GM23338 (cell line): ENCODE data around the gene B4GAT1. TPM values are rescaled to one million over a fixed set of nuclear protein-coding genes. Genes with fewer than 3 reads are reported as not detected.

Experiments
- ATAC-seq: fragments of 200-7000 bp; cut with Tn5 transposase; 3 replicates; pipeline ENCODE4 v1.9.1; 2020
- DNase-seq: peaks from one replicate; pipeline ENCODE4 v3.0.0-alpha.2; 2015; ENCODE audit warnings: low spot score
- H2AFZ ChIP-seq: fragments of 200-600 bp; sonication (generic); 2 replicates; pipeline ENCODE4 v1.8.0; 2016; ENCODE audit warnings: antibody characterized with exemption, mild to moderate bottlenecking, moderate library complexity
- H3F3A ChIP-seq: fragments of 200-600 bp; sonication (generic); replicated peaks from 2 replicates; pipeline ENCODE4 v1.8.0; 2017; ENCODE audit warnings: antibody characterized with exemption, mixed run types, low read depth
- H3K27ac ChIP-seq: fragments of 200-600 bp; sonication (generic); 2 replicates; pipeline ENCODE4 v1.6.1; 2016; ENCODE audit warnings: low read depth
- H3K27me3 ChIP-seq: fragments of 200-600 bp; sonication (generic); 2 replicates; pipeline ENCODE4 v1.8.0; 2016; ENCODE audit warnings: mild to moderate bottlenecking, mixed run types, moderate library complexity; ENCODE audit not compliant: insufficient read depth
- H3K36me3 ChIP-seq: fragments of 200-600 bp; sonication (generic); 2 replicates; pipeline ENCODE4 v1.8.0; 2016; ENCODE audit warnings: mild to moderate bottlenecking; ENCODE audit not compliant: insufficient read depth
- H3K4me1 ChIP-seq: fragments of 200-600 bp; sonication (generic); 2 replicates; pipeline ENCODE4 v1.8.0; 2016; ENCODE audit warnings: mild to moderate bottlenecking, moderate library complexity; ENCODE audit not compliant: insufficient read depth
- H3K4me2 ChIP-seq: fragments of 200-600 bp; sonication (generic); 2 replicates; pipeline ENCODE4 v1.7.1; 2017; ENCODE audit warnings: mixed run types
- H3K4me3 ChIP-seq: fragments of 200-600 bp; sonication (generic); 2 replicates; pipeline ENCODE4 v1.6.1; 2016; ENCODE audit warnings: mixed run types
- H3K79me2 ChIP-seq: fragments of 200-600 bp; sonication (generic); replicated peaks from 2 replicates; pipeline ENCODE4 v1.8.0; 2017; ENCODE audit warnings: mild to moderate bottlenecking; ENCODE audit not compliant: insufficient read depth
- H3K9me2 ChIP-seq: fragments of 200-600 bp; sonication (generic); 2 replicates; pipeline ENCODE4 v1.8.0; 2017; ENCODE audit not compliant: insufficient read depth
- H4K20me1 ChIP-seq: fragments of 200-600 bp; sonication (generic); replicated peaks from 2 replicates; pipeline ENCODE4 v1.8.0; 2017; ENCODE audit warnings: mild to moderate bottlenecking; ENCODE audit not compliant: insufficient read depth
- H3K27ac Mint-ChIP-seq: 2 replicates; pipeline ENCODE4 v1.8.0; 2020; ENCODE audit warnings: inconsistent platforms, mild to moderate bottlenecking, moderate library complexity, mixed read lengths
- H3K27me3 Mint-ChIP-seq: 3 replicates; pipeline ENCODE4 v1.8.0; 2022; ENCODE audit warnings: low read depth, mild to moderate bottlenecking, moderate library complexity, mixed read lengths, inconsistent platforms; ENCODE audit not compliant: insufficient read depth, poor library complexity
- H3K36me3 Mint-ChIP-seq: 3 replicates; pipeline ENCODE4 v1.8.0; 2021; ENCODE audit warnings: low read depth, mild to moderate bottlenecking, inconsistent platforms, moderate library complexity, mixed read lengths
- H3K4me1 Mint-ChIP-seq: 3 replicates; pipeline ENCODE4 v1.8.0; 2020; ENCODE audit warnings: mild to moderate bottlenecking, inconsistent platforms, mixed read lengths
- H3K4me3 Mint-ChIP-seq: 3 replicates; pipeline ENCODE4 v1.8.0; 2021; ENCODE audit warnings: moderate library complexity, mild to moderate bottlenecking, inconsistent platforms, mixed read lengths
- H3K9me3 Mint-ChIP-seq: 3 replicates; pipeline ENCODE4 v1.8.0; 2020; ENCODE audit warnings: moderate library complexity, mild to moderate bottlenecking, inconsistent platforms, mixed read lengths
- CREB1 ChIP-seq: fragments of 250-450 bp; sonication (Bioruptor Pico); IDR thresholded peaks from 2 replicates; pipeline ENCODE4 v1.5.0; 2020; ENCODE audit warnings: low read depth, mild to moderate bottlenecking, moderate library complexity
- CTCF ChIP-seq, 2 experiments: fragments of 200-600 bp in 1 of 2; sonication (generic) in 1 of 2; conservative IDR thresholded peaks; 2 replicates each; pipeline versions ENCODE4 v1.5.1 to v1.6.1; 2016 to 2017; ENCODE audit warnings: antibody characterized with exemption in 2 of 2, low read depth in 2 of 2, mild to moderate bottlenecking in 2 of 2, moderate library complexity in 1 of 2
- ETS1 ChIP-seq: IDR thresholded peaks from 2 replicates; pipeline ENCODE4 v1.6.1; 2016; ENCODE audit warnings: antibody characterized with exemption
- EZH2phosphoT487 ChIP-seq: fragments of 200-600 bp; sonication (generic); IDR thresholded peaks from one replicate; pipeline ENCODE4 v1.8.1; 2018; ENCODE audit warnings: antibody characterized with exemption; ENCODE audit not compliant: unreplicated experiment
- NANOG ChIP-seq: IDR thresholded peaks from 2 replicates; pipeline ENCODE4 v1.6.1; 2016; ENCODE audit warnings: antibody characterized with exemption, borderline replicate concordance
- POLR2AphosphoS5 ChIP-seq: IDR thresholded peaks from 2 replicates; pipeline ENCODE4 v1.6.1; 2016; ENCODE audit warnings: antibody characterized with exemption, low read depth
- STAT1 ChIP-seq: IDR thresholded peaks from one replicate; pipeline ENCODE4 v1.6.1; 2016; ENCODE audit warnings: antibody characterized with exemption; ENCODE audit not compliant: unreplicated experiment
- ZNF114 ChIP-seq: fragments of 250-450 bp; sonication (Bioruptor Pico); IDR thresholded peaks from 2 replicates; pipeline ENCODE4 v1.5.0; 2020; ENCODE audit warnings: mild to moderate bottlenecking, moderate library complexity
- ZNF331 ChIP-seq: fragments of 250-450 bp; sonication (Bioruptor Pico); IDR thresholded peaks from 2 replicates; pipeline ENCODE4 v1.5.0; 2020; ENCODE audit warnings: low read depth, mild to moderate bottlenecking, moderate library complexity
- polyA plus RNA-seq: library from polyadenylated mRNA; unstranded; fragments of >200 nt; fragmentation: Nextera tagmentation; extraction: Ambion mirVana; gene quantifications from 2 replicates; pipeline ENCODE4 v1.2.1, GENCODE V29; 2016
- total RNA-seq: library from RNA; depleted of rRNA; stranded (reverse); fragments of >200 nt; shearing (Covaris generic); gene quantifications from 2 replicates; pipeline ENCODE4 v1.2.3, GENCODE V29; 2014

B4GAT1 gene
- total and polyA plus RNA-seq, 2 experiments from 2014 or later: 23.5 to 41.9 TPM

GRCh38 chr11:66318600-66318970 is 28.8 kb downstream of the B4GAT1 start (continued):
- TF ChIP-seq EZH2phosphoT487 (no peak), POLR2AphosphoS5 (no peak)

DNA sequence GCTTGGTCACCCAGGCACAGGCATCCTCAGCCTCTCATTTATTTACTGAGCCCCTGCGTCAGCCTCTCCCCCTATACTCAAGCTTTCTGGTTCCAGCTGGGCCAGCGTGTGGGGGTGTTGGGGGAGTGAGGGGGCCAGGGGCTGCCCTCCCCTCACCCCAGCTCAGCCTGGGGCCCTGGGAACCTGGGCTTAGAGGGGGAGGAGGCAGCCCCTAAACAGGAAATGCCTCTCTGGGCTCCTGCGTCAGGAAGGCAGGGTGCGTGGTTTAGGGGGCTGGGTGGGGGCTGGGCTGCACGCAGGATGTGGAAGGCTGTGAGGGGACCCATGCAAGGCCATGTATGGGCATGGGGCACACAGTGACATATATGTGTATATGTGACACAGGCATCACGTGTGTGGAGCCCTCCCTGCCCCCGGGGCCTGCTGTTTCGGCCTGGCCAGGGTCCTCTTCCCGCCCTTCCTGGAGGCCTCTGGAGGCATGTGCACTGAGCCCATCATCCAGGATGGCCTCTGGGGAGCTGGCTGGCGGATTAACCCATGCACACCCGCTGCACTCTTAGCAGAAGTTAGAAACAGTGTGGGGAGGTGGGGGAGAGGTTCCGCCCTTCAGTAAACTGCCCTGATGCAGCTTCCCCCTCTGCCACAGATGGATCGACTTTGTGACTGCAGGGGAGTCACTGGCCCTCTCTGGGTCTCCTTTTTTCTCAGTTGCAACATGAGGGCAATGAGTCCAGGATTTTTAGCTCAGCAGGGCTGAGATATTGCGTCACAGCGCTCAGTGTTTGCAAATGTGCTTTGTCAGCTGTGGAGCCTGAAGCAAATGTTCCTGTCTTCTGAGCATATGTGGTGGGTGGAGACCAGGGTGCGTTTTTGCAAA is 29.5 kb downstream of the B4GAT1 start:
- Histone ChIP-seq H3F3A (peaks cover 9% of the 10 kb centered on the region; the same call in 1 of the 2 replicates), H4K20me1 (no peaks in the 10 kb centered on the region), H3K36me3 (no peaks in the 10 kb centered on the region), H2AFZ (peak overlapping the region; percentile 93), H3K79me2 (no peaks in the 10 kb centered on the region), H3K27ac (peak overlapping the region; percentile 87), H3K4me2 (peak overlapping the region; percentile 77), H3K9me2 (no peaks in the 10 kb centered on the region), H3K4me1 (peaks cover 23% of the 10 kb centered on the region), H3K4me3 (peak overlapping the region; percentile 41; the same call in 1 of the 2 replicates), H3K27me3 (no peaks in the 10 kb centered on the region)
- Mint-ChIP-seq H3K4me3 (peak overlapping the region; percentile 42; the same call in 2 of the 3 replicates), H3K27me3 (peaks cover 32% of the 10 kb centered on the region), H3K4me1 (peaks cover 32% of the 10 kb centered on the region), H3K9me3 (peaks cover 21% of the 10 kb centered on the region), H3K27ac (peak overlapping the region; percentile 90), H3K36me3 (peaks cover 22% of the 10 kb centered on the region)
- ATAC-seq: peak; percentile 9
- no peak for TF ChIP-seq CTCF (conservative IDR thresholded peaks at IDR 0.05; ENCODE audit: low read depth in 2 of 2)
- TF ChIP-seq NANOG: no peak
- peak; percentile 37; the same call in 1 of the 2 replicates for TF ChIP-seq ETS1
- peak; percentile 73 for DNase-seq

DNA sequence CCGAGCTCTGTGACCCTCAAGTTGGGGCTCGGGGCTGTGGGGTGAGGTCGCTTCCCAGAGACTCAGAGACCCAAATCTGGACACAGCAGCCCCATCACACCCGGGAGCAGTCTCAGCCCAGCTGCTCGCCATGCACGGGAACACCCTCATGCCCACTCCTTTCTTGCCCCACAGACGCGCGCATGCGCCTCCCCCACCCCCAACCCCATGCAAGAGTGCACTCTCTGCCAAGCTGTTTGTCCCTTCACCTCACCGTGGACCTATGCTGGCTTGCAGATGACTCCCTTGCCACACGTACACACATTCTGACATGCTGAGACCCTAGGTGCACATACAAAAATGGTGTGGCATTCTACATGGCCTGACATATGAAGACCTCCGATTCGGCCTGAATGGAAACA is 30.1 kb downstream of the B4GAT1 start:
- peak overlapping the region; percentile 76; the same call in 1 of the 2 replicates for H2AFZ ChIP-seq
- peaks cover 32% of the 10 kb centered on the region for H3K27me3 Mint-ChIP-seq
- TF ChIP-seq POLR2AphosphoS5 (no peak; the same call in 1 of the 2 replicates), ETS1 (no peak), CREB1 (CRISPR knock-in tag) (no peak), ZNF114 (CRISPR knock-in tag) (no peak), STAT1 (no peak), NANOG (no peak), ZNF331 (CRISPR knock-in tag) (no peak), CTCF (conservative IDR thresholded peaks at IDR 0.05; ENCODE audit: low read depth in 2 of 2) (no peak)

More for the DNA sequence above, 30.1 kb downstream of the B4GAT1 start:
- Mint-ChIP-seq H3K27ac (peak overlapping the region; percentile 90), H3K4me1 (peaks cover 32% of the 10 kb centered on the region), H3K36me3 (peaks cover 22% of the 10 kb centered on the region), H3K4me3 (peak overlapping the region; percentile 42), H3K9me3 (peaks cover 21% of the 10 kb centered on the region)
- peaks cover 23% of the 10 kb centered on the region for H3K4me1 ChIP-seq
- H3K27me3 ChIP-seq: no peaks in the 10 kb centered on the region
- peak overlapping the region; percentile 77 for H3K4me2 ChIP-seq
- DNase-seq (no peak), ATAC-seq (no peak)
- no peaks in the 10 kb centered on the region for H3K36me3 ChIP-seq
- no peaks in the 10 kb centered on the region for H4K20me1 ChIP-seq
- H3K4me3 ChIP-seq: peak overlapping the region; percentile 41; the same call in 1 of the 2 replicates
- peak overlapping the region; percentile 87 for H3K27ac ChIP-seq
- H3F3A ChIP-seq: peaks cover 9% of the 10 kb centered on the region; the same call in 1 of the 2 replicates
- H3K9me2 ChIP-seq: no peaks in the 10 kb centered on the region
- H3K79me2 ChIP-seq: no peaks in the 10 kb centered on the region
